ENCODE measurements around the gene SGCA.

- TF ChIP-seq CTCF (optimal IDR thresholded peaks at IDR 0.05 in 1 of 3, IDR thresholded peaks at IDR 0.05 in 1 of 3, conservative IDR thresholded peaks at IDR 0.05 in 1 of 3; ENCODE audit: extremely low read depth in 1 of 3, insufficient read depth in 2 of 3, low read length in 3 of 3) (no peak), EZH2 (IDR thresholded peaks at IDR 0.05; ENCODE audit: low read length) (no peak)
Observed at GRCh38 chr17:50137042-50137441, 28.8 kb upstream of the SGCA start.

All from keratinocyte (primary cell).